ENCODE results near the gene AADACL3.
"Not testable (repeated sequence)": the region's sequence is repeated elsewhere in the genome, so short reads cannot be mapped to it uniquely, and the experiment has no call there.

The AADACL3 gene, protein sequence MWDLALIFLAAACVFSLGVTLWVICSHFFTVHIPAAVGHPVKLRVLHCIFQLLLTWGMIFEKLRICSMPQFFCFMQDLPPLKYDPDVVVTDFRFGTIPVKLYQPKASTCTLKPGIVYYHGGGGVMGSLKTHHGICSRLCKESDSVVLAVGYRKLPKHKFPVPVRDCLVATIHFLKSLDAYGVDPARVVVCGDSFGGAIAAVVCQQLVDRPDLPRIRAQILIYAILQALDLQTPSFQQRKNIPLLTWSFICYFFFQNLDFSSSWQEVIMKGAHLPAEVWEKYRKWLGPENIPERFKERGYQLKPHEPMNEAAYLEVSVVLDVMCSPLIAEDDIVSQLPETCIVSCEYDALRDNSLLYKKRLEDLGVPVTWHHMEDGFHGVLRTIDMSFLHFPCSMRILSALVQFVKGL

DNA sequence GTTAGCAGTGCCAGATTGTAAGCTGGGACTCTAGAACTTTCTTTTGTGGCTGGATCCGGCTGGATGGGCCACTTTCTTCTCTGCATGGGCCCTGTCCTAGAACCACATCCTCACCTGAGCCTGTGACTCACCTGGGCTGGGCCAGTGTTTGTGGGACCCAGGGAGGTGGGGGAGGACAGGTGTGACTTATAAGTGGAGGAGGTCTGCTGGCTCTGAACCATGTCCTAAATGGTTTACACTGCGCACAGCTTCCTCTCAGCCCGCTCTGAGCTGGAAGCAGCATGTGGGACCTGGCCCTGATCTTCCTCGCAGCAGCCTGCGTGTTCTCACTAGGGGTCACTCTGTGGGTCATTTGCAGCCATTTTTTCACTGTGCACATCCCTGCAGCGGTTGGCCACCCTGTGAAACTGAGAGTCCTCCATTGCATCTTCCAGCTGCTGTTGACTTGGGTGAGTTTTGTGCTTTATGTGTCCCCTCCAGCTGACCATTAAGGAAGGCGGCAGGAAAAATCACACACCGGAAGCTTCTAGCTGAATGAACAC, at the start of gene AADACL3:
Gene AADACL3, plus strand, starts transcription at position 215 of the 542 bp plus-strand sequence. Its CDS starts 67 bp downstream, at position 282.
- in situ Hi-C loops (cut with HindIII; ENCODE audit: low sequenced_read_pairs), result no loop called here

DNA sequence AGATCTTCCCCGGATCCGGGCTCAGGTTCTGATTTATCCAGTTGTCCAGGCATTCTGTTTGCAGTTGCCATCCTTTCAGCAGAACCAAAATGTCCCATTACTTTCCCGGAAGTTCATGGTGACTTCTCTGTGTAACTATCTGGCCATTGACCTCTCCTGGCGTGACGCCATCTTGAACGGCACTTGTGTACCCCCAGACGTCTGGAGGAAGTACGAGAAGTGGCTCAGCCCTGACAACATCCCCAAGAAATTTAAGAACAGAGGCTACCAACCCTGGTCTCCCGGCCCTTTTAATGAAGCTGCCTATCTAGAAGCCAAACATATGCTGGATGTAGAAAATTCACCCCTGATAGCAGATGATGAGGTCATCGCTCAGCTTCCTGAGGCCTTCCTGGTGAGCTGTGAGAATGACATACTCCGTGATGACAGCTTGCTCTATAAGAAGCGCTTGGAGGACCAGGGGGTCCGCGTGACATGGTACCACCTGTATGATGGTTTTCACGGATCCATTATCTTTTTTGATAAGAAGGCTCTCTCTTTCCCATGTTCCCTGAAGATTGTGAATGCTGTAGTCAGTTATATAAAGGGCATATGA, 49.7 kb upstream of the AADACL3 start:
- in situ Hi-C loops (cut with HindIII; ENCODE audit: low sequenced_read_pairs), result loop anchor here (10.0 kb wide), 1 partner anchor 371 kb away; no protein-coding TSS in a partner anchor

DNA sequence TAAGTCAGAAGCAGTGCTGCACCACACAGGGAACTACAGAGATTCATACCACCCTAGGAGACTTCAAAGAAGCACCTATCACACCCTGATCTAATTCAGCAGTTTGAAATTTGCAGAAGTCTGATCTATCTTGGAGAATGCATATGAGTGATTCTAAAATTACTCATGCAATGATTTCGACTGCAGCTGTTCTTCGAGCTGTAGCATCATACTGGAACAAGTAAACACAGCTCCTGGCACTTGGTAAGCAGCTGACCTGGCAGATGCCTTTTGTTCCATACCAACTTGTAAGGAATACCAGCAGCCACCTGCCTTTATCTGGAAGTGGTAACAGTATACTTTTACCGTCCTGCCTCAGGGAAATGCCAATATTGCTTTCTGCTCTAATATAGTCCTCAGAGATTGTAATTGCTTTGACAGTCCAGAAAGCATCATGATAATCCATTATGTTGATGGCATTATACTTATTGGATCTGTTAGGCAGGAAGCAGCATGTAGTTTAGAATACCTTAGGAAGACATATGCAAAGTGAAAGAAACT, 46.3 kb upstream of the AADACL3 start:
- in situ Hi-C loops (cut with HindIII; ENCODE audit: low sequenced_read_pairs), result loop anchor here (10.0 kb wide), 1 partner anchor 375 kb away; no protein-coding TSS in a partner anchor

DNA sequence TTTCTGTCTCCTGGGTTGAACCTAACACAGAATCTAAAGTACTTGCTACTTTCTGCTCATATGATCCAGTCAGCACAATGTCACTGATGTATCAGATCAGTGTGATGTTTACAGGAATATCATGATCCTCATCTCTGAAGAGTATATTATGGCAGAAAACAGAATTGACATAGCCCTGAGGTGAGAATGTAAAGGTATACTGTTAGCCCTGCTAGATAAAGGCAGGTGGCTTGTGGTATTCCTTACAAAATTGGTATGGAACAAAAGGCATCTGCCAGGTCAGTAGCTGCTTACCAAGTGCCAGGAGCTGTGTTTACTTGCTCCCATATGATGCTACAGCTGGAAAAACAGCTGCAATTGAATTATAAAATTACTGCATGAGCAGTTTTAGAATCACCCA, 41.6 kb upstream of the AADACL3 start:
- in situ Hi-C loops (cut with HindIII; ENCODE audit: low sequenced_read_pairs), result no loop called here

DNA sequence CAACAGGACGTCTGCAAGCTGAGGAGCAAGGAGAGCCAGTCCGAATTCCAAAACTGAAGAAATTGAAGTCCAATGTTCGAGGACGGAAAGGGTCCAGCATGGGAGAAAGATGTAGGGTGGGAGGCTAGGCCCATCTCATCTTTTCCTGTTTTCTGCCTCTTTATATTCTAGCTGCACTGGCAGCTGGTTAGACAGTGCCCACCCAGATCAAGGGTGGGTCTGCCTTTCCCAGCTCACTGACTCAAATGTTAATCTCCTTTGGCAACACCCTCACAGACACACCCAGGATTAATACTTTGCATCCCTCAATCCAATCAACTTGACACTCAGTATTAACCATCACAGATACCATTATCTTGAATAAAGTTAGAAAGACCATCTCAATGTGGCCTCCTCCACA, 39.8 kb upstream of the AADACL3 start:
- in situ Hi-C loops (cut with HindIII; ENCODE audit: low sequenced_read_pairs), result not testable (repeated sequence)

DNA sequence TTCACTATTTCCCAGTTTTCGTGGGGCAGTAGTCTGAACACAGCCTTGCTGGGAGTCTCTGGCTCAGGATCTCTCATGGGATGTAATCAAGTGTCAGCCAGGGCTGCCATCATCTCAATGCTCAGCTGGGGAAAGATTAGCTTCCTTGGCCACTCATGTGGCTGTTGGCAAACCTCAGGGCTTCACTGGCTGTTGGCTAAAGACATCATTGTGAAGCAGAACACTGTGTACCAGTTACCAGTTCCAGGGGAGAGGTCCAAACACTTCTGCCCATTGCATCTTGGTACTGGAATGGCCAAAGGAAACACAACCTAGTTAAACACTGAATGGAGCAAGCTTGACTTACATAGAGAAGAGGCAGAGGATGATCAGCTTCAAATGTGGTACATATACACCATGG, 38.3 kb upstream of the AADACL3 start:
- in situ Hi-C loops (cut with HindIII; ENCODE audit: low sequenced_read_pairs), result no loop called here

DNA sequence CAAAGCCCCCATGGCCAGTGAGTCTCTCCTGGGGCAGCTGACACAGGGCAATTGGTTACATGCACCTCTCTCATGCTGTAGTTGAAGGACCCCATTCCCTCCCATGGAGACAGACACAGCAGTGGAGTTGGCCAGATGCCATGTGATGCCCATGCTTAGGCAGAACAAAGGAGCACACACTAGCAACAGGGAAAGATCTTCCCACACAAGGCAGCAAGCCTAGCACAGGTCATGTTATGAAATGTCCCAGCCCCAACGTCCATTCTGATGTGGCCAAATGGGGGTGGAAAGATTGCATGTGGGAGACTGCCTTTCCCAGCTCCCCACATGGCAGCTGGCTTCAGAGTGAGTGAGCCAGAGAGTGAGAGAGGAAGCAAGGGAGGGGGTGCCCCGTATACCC, 37.6 kb upstream of the AADACL3 start:
- in situ Hi-C loops (cut with HindIII; ENCODE audit: low sequenced_read_pairs), result no loop called here

DNA sequence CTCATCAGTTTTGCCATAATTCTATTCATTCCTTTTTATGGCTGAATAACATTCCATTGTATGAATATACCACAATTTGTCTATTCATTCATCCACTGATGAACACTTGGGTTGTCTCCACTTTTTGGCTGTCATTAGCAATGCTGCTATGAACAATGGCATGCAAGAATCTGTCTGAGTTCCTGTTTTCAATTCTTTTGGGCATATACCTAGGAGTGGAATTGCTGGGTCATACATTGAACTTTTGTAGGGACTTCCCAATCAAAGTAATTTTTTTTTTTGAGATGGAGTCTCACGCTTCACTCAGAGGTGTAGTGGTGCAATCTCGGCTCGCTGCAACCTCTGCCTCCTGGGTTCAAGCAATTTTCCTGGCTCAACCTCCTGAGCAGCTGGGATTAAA, 37.1 kb upstream of the AADACL3 start:
- in situ Hi-C loops (cut with HindIII; ENCODE audit: low sequenced_read_pairs), result no loop called here

DNA sequence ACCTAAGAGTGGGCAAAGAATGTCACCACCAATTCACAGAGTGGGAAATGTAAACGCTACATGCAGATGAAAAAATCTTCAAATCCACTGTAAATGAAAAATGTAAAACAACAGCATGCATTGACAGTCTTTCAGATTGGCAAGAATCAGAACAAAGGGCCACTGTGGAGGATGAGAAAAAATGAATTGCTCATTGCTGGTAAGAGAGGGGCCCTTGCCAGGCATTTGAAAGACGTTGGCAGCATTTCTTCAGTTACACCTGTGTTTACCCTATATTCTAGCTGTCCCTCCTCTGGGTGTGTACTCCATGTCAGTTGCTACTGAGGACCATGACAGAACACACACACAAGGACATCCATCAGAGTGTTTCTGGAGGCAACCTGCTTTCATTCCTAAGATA, 25.8 kb upstream of the AADACL3 start:
- in situ Hi-C loops (cut with HindIII; ENCODE audit: low sequenced_read_pairs), result no loop called here

DNA sequence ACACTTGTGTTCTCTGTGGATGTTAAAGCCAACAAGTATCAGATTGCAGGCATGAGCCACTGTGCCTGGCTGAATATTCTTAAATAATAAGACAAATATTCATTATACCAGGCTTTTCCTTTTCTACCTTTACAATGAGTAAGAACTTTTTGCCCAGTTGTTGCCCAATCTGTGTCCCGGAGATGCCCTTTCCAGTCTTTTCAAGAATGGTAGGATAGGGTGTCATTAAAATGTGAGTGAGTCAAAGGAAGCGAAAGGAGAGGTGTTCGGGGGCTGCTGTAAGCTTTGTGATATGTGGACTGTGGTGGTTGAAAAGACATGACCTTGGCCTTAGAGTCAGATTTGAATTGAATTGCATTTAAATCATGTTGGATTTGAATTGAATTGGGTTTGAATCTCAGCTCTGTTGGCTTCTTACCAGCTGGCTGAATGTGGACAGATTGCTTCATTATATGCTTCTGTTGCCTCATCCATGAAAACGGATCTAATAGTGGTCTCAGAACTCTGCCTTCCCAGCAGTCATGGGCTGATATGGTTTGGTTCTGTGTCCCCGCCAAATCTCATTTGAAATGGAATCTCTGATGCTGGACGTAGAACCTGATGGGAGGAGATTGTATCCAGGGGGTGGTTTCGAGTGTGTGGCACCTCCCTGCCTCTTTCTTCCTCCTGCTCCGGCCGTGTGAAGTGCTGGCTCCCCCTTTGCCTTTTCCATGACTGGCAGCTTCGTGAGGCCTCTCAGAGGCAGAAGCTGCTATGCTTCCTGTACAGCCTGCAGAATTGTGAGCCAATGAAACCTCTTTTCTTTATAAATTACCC, 22.7 kb upstream of the AADACL3 start:
- in situ Hi-C loops (cut with HindIII; ENCODE audit: low sequenced_read_pairs), result no loop called here

DNA sequence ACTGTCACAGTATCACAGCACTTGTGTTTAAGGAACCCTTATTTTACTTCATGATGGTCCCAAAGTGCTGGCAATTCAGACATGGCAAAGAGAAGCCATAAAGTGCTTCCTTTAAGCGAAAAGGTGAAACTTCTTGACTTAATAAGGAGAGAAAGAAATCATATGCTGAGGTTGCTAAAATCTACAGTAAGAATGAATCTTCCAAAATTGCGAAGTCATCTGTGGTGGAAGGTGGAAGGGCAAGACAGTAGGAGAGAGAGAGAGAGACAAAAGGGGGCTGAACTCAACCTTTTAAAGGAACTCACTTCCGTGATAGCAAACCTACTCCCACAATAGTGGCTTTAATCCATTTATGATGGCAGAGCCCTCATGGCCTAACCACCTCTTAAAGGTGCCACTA, 19.3 kb upstream of the AADACL3 start:
- in situ Hi-C loops (cut with HindIII; ENCODE audit: low sequenced_read_pairs), result no loop called here

DNA sequence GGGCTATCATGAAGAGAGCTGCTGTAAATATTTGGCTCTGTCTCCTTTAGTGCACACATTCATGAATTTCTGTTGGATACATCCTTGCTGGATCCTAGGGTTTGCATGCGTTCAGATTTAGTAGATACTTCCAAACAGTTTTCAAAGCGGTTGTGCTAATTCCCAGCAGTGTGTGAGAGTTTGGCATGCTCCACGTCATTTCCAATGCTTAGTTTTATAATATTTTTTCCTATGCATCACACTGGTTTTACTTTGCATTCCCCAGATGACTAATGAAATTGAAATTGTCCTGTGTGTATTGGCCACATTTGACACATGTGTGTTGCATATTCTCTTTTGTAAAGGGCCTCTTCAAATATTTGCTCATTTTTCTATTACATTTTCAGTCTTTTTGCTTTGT, 18.5 kb upstream of the AADACL3 start:
- in situ Hi-C loops (cut with HindIII; ENCODE audit: low sequenced_read_pairs), result no loop called here

DNA sequence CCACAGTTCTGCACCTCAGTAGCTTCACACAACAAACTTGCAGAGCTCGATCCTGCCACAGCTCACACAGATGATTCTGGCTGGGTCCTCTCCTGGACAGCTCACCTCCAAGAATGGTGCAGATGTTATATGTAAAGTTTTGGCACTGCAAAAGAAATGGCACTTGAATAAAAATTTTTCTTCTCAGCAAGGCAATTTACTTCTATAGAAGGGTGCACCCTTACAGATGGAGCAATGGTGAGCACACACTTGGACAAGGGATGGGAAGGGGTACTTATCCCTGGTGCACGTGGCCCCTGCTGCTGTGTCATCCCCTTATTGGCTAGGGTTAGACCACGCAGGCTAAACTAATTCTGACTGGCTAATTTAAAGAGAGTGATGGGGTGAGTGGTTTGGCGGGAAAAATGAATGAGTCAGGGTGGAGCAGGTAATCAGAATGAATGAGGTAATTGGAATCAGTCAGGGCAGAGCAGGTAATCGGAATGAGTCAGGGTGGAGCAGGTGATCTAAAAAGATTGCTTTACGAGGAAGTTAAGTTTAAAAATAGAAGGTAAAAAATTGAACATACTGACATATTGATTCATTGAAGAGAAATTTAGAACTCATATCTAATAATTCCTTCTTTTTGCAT, 12.0 kb upstream of the AADACL3 start:
- in situ Hi-C loops (cut with HindIII; ENCODE audit: low sequenced_read_pairs), result no loop called here

DNA sequence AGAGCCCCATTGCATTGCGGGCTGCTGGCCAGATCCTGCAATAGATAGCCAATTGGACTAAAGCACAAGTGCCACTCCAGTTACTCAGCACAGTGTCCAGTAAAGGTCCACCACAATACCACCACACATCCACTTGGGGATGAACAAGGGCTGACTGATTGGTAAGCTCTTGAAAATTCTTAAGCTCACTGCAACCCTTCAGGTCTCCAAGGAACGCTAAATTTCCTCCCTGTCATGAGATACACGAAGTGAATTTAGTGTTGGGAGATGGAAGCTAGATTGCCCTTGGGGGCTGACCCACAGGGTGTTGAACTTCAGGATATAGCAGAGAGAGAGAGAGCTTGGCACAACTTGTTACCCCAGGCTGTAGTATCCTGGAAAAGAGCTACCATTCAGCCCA, 9.8 kb upstream of the AADACL3 start:
- in situ Hi-C loops (cut with HindIII; ENCODE audit: low sequenced_read_pairs), result no loop called here

DNA sequence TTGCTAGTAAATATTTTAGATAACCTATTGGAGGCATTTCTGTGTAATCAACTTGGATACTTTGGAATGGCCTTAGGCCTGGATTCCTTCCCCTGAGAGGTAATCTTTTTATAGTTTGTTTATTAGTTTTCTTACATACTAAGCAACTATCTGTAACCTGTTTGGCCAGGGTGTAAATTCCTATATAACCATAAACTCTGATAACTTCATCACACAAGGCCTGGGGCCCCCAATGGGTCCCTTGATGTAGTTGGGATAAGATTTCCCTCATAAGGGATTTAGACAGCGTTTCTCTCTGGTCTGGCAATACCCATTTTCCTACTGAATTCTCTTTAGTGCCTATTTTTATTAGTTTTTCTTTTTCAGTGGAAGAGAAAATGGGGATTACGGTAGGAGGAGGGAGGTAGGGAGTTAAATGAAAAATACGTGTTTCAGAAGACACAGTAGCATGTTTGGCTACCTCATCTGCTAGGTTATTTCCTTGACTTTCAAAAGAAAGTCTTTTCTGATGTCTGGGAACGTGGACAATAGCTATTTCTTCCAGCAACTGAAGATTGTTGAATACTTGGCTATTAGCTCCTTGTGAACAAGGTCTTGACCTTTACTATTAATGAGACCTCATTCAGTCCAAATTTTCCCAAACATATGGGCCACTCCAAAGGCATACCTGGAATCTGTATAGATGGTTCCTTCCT, 7.4 kb upstream of the AADACL3 start:
- in situ Hi-C loops (cut with HindIII; ENCODE audit: low sequenced_read_pairs), result no loop called here

DNA sequence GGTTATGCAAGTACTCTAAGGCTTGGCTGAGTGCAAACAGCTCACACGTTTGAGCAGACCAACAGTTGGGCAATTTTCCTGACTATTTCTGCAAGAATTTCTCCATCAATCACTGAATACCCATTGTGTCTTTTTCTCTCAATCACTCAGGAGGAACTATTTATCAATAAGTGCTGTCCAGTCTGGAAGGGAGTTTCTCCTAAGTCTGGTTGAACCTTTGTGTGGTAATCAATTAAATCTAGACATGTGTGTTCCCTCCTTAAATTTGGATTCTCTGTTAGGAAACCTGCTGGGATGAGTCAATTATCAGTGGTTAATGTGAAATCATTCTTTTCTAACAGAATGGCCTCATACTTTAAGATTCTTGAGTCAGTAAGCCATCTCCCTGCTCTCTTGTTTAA, 6.8 kb upstream of the AADACL3 start:
- in situ Hi-C loops (cut with HindIII; ENCODE audit: low sequenced_read_pairs), result no loop called here

DNA sequence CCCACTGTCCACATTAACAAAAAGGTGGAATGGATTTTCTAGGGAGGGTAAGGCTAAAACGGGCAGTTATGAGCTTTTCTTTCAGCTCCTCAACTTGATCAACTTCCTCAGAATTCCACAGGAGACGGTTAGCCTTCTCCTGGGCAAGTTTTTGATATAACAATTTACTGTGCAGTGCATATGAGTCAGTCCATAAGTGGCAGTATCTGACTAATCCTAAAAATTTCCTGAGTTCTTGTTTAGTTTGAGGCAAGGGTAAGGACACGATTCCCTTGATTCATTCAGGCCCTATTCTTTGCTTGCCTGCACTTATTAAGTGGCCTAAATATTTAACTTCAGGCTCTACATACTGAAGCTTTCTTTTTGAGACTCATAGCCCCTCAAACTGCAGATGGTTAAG, 6.2 kb upstream of the AADACL3 start:
- in situ Hi-C loops (cut with HindIII; ENCODE audit: low sequenced_read_pairs), result no loop called here

DNA sequence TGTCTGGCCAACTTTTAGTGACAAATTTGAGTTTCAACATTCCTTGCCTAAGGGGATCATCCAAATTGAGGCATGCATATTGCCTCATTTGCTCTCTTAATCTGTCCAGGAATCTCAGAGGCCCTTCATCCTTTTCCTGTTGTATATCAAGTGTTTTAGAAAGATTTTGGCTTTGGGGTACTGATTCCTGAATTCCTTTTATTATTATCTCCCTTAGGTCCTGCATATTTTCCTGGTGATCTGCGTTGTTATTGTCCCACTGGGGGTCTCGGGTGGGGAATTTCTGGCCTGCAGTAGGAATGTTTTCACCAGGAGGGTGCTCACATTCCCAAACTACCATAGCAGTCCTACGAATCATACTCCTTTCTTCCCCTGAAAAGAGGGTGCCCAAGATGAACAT, 4.4 kb upstream of the AADACL3 start:
- in situ Hi-C loops (cut with HindIII; ENCODE audit: low sequenced_read_pairs), result no loop called here

DNA sequence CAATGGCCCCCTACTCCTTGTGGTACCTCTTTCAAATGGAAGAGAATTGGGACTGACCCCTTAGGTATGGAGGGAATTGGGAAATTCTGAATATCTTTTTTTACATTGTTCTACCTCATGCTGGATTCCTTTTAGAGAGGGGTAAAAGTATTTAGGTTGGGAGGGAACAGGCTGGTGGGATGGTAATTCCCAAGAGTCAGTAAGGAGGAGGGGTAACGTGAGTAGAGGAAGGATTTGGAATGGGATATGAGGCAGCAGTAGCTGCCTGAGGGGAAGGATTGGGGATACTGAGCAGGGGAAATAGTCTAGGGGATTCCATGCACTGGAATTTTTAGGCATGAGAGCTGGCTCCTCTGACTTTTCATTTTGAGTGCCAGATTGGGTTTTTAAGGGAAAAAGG, 3.8 kb upstream of the AADACL3 start:
- in situ Hi-C loops (cut with HindIII; ENCODE audit: low sequenced_read_pairs), result no loop called here

DNA sequence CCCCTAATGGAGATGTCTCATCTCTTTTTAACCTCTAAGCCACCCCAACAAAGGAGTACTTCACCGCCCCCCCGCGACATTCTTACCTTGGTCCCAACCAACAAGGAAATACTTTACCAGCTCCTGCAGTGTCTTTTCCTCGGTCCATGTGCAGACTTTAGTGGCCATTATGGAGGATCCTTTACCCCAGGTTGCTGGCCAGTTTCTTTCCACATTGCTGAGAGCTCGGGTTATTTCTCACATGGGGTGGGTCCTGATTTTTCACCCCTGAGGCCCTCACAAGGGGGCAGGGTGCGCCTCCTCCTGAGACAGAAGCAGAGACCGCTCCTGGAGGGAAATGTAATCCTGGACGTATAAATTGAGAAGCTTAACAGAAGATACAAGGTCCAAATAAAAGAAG, 3.0 kb upstream of the AADACL3 start:
- in situ Hi-C loops (cut with HindIII; ENCODE audit: low sequenced_read_pairs), result no loop called here

Data from endothelial cell of hepatic sinusoid (primary cell).